Peyer's patch (tissue), 4 donors: ENCODE results near the gene EDC3.

Experiments
- POLR2A ChIP-seq, 2 donors: fragments of 450-650 bp; IDR thresholded peaks; one replicate each; pipeline ENCODE4 v1.5.1; 2017; ENCODE audit warnings: antibody characterized with exemption in 2 of 2, mild to moderate bottlenecking in 2 of 2, moderate library complexity in 2 of 2
- TF ChIP-seq, protein P1 (sequence below), 6 experiments: fragments of 450-650 bp in 4 of 6; fragments of 200-600 bp in 2 of 6; sonication (generic) in 1 of 6; IDR thresholded peaks; one replicate each; pipeline ENCODE4 v1.5.1; 2017 to 2019; ENCODE audit warnings: antibody characterized with exemption in 6 of 6, mild to moderate bottlenecking in 3 of 6, moderate library complexity in 1 of 6

DNA sequence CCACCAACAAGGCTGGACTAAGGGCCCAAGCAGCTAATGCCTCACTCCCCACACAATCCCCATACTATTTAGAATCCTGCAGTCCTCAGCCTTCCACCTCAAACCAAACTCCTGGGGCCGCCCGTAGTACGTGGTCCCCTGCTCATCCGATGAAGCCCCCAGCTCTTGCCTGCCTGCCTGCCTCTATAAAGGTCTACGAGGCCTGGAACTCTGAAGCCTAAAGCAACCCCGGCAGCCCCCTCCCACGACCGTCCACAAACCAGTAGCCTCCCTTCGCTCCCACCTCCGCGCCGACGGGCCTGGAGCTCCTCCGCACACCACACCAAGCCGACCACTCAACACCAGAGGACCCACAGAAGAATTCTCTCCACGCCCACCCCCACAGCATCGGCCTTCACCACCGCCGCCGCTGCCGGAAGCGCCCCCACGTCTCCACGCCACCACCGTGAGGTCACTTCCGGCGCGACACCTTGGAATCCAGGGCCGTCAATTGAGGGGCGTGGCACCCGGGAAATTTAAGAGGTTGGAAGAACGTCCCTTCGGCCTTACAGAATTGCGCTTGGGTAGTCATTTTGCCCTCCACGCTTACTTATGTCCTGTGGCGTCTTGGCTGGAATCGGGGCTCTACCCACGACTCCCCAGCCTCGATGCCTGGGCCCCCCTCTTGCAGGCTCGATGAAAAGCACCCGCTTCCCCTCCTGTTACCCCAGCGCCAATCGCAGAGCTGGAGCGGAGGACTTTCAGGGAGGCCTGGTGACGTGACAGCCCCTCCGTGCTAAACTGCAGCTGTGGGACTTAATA is at the start of gene EDC3:
- TF ChIP-seq, protein P1, sequence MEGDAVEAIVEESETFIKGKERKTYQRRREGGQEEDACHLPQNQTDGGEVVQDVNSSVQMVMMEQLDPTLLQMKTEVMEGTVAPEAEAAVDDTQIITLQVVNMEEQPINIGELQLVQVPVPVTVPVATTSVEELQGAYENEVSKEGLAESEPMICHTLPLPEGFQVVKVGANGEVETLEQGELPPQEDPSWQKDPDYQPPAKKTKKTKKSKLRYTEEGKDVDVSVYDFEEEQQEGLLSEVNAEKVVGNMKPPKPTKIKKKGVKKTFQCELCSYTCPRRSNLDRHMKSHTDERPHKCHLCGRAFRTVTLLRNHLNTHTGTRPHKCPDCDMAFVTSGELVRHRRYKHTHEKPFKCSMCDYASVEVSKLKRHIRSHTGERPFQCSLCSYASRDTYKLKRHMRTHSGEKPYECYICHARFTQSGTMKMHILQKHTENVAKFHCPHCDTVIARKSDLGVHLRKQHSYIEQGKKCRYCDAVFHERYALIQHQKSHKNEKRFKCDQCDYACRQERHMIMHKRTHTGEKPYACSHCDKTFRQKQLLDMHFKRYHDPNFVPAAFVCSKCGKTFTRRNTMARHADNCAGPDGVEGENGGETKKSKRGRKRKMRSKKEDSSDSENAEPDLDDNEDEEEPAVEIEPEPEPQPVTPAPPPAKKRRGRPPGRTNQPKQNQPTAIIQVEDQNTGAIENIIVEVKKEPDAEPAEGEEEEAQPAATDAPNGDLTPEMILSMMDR (IDR thresholded peaks at IDR 0.05): peak in 1 of 6 experiments; percentile 27
- peak in 1 of 2 donors; percentile 30 for TF ChIP-seq POLR2A (IDR thresholded peaks at IDR 0.05)
